Activated CD4-positive, alpha-beta T cell treated with anti-CD3 and anti-CD28 coated beads, Interleukin-10, Interleukin-2, amounts not matched to agents 100 ng/mL and 50 ng/mL, durations not matched to agents 16 hours and 8 hours (primary cell): ENCODE results near the gene EFHC1.
A peak's percentile ranks its signal among the peaks of the same experiment; 100 is the strongest.
"Not testable (repeated sequence)": the region's sequence is repeated elsewhere in the genome, so short reads cannot be mapped to it uniquely, and the experiment has no call there.

ENCODE experiments used
- DNase-seq: peaks from one replicate; pipeline ENCODE4 v3.0.0-alpha.2; 2020

EFHC1 gene

DNA sequence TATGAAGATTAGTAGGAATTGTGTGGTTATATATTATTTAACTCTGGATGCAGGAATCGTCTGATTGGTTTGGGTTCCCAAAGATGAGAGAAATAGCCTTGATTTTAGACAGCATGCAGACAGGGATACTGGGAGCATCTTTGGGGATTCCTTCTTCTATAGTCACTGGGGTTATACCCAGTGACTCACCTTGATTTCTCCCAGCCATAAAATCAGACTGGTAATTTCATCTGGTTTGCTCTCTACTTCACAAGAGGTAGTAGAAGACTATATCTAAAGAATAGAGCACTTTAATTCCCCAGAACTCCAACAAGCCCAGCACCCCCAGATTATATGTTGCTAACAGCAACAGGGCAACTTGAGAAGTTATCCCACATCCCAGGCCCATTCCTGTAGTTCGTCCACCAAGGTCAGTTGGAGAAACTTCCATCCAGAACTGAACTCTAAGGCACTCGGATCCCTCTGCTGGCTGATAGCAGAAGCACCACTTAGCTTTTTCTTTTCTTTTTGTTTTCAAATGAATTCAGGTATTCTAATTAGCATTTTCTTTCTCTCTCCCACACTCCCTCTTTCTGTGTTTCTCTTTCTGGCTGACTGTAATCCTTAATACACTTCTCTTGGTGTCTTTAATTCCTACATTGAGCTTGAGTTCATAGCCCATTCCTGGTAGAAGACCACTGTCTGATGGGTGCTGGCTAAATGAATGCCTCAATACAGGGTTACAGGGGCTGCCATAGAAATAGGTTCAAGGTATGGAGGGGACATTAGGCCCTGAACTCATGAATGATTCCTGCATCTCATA is 20.4 kb upstream of the EFHC1 start:
- peak; percentile 57 for DNase-seq

DNA sequence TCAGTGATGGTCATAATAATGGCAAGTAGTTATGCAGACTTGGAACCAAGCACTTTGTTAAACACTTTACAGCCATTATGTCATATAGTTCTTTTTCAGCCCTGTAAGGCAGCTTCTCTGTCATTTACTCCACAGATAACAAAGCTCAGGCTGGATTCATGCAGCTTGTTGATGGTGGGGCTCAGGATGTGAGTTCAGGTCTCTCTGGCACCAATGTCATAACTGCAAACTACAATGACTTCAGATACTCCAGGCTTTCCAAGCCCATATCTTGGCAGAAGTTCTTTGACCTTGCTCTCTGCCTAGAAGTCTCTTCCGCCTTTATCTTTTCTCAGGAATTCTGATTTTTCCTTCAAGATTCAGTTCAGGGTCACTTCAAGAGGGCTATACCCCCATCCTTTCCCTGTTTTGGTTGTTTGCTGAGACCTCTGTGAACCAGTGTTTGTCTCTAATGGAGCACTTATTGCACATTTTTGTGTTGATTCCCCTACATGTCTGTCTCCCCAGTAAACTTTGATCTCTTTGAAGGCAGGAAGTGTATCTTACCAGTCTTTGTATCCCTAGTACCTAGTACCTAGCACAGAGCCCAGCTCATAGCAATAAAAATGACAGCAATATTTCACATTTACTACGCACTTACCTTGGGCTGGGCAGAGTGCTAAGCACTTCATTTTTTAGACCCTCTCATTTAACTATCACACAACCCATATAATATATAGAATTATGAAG is 19.7 kb upstream of the EFHC1 start:
- no peak for DNase-seq

DNA sequence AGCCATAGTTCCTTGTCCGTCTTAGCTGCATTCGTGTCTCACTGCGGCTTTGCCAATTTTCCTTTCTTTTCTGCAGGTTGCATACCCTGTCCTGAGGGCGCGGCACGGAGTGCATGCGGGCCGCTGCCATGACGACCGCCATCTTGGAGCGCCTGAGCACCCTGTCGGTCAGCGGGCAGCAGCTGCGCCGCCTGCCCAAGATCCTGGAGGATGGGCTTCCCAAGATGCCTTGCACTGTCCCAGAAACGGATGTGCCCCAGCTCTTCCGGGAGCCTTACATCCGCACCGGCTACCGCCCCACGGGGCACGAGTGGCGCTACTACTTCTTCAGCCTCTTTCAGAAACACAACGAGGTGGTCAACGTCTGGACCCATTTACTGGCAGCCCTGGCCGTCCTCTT is 17.1 kb upstream of the EFHC1 start:
- no peak for DNase-seq

DNA sequence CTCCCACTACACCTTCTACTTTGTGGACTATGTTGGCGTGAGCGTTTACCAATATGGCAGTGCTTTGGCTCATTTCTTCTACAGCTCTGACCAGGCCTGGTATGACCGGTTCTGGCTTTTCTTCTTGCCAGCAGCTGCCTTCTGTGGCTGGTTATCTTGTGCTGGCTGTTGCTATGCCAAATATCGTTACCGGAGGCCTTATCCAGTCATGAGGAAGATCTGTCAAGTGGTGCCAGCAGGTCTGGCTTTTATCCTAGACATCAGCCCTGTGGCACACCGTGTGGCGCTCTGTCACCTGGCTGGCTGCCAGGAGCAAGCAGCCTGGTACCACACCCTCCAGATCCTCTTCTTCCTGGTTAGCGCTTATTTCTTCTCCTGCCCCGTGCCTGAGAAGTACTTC is 16.5 kb upstream of the EFHC1 start:
- DNase-seq: no peak

DNA sequence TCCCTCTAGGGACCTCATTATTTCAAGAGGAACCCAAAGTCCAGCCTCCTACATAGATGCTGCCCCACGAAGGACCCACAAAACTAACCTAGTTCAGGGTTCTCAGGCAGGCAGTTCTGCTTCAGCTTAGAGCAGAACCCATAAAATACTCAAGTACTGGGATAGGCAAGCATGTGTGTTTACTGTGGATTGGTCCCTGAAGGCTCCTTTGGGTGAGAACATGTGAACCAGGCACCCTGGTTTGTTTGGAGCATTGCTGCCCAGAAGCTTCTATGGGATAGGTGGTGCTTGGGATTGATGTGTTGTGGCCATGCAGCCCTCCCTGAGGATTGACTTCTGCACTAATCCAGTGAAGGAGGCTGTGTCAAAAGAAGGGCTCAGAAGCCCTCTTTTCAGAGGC is 14.9 kb upstream of the EFHC1 start:
- no peak for DNase-seq

DNA sequence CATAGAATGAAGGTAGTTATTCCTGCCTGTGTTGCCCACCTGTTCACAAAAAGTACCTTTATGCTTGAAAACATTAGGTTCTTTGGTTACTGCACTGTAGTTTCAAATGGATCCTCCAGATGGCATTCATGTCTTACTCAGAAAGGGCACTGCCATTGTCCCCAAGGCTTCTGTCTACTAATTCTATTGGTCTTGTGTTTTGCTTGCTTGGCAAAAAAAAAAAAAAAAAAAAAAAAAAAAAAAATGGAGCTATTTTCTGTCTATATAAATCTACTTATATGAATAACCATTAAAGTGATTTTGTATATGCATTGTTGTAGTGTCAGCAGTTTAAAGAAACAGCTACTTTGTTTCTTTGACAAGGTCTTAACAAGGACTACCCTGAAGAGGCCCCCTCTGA is 12.7 kb upstream of the EFHC1 start:
- peak; percentile 47 for DNase-seq

DNA sequence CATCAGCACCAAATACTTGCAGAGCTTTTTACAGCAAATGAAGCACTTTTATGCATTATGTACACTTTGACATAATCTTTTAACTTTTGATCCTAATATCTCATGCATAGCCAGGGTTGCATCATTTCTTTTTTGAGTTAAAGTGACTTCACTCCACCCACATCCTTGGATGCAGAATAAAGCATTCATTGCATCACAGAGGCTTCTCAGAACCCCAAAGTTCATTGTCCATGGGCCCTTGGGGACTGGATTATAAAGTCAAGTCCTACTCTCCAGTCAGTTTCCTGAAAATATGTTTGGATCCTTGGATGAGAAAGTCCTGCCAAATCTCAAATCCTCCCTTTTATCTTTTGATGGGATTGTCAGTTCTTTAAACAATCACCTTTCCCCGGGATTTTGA is 10.6 kb upstream of the EFHC1 start:
- DNase-seq: no peak

DNA sequence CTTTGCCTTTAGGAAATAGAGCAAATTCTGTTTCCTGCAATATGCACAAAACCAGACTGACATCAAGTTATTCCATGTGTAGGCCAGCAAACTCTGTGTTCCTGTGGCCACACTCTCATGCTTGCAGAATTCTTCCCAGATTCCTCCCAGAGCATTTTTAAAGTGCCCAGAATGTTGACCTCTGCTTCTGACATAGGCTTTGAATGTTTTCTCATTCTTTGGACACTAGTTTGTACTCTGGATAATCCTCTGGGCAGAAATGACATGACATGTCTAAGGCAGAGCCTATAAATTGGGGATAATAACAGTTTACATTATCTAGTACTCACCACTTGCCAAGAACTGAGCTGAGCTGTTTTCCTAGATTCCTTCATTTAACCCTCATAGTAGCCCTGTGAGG is 9.2 kb upstream of the EFHC1 start:
- DNase-seq: no peak

DNA sequence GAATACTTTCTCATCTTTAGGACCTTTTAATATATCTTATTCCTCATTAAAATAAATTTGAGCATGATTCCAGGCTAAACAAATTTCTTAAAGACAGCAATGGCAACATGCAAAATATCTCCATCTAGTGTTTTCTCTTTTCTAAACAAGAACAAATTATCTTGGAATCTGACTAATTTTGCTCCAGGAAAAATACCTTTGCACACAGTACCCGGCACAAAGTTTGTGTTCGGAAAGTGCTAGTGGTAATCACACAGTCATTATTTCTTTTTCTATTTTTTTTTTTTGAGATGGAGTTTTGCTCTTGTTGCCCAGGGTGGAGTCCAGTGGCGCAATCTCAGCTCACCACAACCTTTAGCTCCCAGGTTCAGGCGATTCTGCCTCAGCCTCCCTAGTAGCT is 8.2 kb upstream of the EFHC1 start:
- no peak for DNase-seq

DNA sequence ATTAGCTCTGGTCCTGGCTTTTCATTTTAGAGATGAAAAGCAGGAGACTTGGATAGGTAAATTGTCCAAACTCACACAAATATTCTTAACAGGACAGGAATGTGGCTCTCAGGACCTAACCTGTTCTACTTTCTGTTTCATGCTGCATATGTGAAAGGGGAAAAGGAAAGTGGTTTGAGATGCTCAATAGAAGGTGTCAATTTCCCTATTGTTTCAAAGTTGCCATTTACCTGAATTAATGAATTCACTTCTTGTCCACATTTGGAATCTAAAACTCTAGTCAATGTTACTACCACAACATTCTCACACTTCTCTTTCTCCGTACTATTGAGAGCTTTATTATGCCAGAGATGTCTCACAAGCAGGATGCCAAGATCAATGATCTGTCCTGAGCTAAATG is 4.8 kb upstream of the EFHC1 start:
- no peak for DNase-seq

DNA sequence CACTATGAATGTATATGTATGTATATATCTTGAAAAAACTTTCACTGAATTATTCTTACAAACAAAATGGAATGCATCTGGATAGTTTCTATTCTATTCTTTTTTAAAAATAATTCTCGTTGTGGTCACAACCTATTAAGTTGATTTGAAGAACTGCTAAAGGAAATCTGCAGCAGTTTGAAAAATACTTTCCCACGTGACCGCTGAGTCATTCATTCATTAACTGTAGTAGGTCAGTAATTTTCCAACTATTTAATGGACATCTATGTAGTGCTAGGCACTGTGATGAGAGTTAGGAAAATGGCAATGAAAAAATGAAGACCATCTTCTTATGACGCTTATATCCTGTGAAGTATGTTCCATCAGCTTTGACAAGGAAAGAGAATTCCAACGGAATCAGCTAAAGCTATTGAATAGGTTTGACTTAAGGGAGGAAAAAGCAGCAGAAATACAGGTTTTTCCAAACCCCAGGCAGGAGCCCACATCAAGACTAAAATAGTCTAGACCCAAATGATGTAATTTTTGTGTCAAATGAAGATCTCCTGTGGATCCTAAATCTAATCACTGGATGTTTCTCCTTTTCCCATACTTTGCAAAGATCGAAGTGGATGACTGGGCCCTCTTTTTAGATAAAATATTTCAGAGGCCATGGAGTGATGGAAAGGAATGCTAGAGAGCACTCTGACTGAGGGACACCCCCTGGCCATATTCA is 4.1 kb upstream of the EFHC1 start:
- no peak for DNase-seq

DNA sequence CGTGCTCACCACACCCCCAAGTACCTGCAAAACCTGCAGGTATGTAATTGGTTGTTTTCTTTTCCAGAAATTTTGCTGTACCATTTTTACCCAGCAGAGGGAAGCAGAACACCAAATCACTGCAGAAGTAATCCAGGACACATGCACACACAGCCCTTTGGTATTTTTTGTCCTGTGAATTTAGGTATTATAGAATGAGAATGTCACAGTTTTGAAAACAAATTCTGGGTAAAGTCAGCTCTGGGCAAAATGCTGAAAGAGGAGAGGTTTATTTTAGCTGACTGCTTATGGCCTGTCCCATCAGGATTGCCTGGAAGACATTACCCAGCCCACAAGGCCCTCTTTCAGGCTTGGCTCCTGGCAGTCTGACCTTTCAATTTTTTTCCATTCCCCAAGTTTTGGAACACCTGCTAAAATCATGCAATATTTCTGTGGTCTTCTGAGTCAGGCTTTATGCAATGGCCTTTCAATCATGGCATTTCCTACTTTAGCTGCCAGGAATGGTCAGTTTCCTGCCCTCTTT is 3.5 kb upstream of the EFHC1 start:
- DNase-seq: peak; percentile 78

DNA sequence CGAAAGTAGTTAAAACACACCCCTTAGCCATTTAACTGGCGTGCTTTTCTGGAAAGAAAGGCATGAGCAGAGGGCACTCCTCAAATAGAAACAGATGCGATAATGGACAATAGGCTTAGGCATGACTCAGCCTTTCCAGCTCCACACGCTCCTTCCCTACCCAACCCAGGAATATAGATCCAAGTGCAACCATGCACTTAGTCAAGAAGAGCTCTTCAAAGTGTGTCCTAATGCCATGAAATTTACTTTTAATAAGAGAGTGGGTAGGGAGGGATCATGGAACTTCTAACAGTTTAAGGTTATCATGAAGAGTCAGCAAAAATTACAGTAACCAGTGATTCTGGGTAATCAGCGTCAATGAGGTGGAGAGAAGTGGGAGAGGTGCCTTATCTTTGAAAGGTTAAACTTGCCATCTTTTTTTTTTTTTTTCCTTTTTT is 2.4 kb upstream of the EFHC1 start:
- DNase-seq: no peak

DNA sequence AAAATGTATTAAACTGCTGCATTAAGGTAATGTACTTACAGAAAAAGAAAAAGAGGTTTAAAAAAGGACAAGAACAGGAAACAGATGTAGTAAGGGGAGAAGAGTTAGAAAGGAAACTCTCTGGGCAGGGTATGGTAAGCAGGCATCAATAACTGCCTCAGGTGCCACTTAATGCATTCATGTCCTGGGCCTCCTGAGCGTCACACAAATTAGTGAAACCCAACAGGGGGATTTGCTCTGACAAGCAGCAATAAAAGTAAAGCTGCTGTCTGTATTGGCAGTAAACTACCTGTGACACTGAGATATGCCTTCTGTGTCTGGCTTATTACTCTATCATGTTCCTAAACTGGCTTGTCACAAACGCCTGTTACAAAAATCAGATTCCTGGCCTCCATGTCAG is 1.5 kb upstream of the EFHC1 start:
- no peak for DNase-seq

DNA sequence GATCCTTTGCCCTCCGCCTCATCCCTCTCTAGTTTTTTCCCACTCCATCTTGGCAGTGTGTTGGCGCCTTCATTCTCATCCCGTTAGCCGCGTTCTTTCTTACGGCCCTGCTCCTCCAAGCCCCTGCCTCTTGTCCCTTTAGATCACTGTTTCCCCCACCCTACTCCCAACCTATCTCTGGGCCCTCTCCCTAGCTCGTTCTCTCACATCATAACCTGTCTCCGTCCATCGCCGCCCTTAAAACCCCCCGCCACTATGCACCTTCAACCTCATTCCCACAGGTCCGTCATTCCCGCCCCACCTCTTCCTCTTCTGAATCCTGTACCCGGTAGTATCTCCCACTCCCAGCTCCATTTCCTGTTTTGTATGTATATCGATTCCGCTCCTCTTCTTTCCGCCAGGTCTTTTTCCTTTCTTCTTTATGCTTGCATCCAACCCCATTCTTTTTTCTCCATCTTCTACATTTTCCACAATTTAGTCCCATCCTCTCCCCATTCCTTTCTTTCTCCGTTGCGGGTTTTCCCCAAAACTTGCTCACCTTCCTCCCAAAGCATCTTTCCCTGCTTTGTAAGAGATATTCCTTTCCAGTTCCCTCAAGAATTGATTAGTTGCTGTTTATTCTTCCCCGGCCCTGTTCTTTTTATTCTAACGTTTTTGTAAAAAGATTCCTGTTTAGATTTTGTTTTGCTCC is 671 bp downstream of the EFHC1 start:
- DNase-seq: no peak

DNA sequence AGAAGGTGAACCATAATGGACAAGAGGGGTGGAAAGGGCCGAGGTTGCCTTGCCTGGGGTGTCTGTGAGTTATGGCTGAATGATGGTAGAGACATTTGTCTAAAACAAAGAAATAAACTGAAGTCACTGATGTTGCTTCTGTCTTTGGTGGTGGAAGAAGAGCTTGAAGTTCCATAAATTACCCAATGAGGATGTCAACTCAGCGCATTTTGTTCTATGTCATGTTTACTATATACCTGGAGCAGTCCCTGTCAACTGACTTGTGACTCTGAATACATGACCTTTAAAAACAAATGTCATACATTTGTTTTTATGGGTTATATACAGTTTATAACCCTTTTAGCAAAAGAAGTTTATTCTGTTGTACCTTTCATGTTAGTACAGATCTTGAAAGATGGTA is 2.0 kb downstream of the EFHC1 start:
- DNase-seq: no peak

DNA sequence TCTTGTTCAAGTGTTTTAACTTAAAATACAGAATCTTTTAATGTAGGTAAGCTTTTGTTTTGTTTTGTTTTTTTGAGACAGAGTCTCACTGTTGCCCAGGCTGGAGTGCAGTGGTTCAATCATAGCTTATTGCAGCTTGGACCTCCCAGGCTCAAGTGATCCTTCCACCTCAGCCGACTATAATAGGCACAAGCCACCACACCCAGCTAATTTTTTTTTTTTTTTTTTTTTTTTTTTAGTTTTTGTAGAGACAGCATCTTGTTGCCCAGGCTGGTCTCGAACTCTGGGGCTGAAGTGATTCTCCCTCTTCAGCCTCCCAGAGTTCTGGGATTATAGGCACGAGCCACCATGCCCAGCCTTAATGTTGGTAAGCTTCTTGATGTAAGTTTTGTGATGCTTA is 3.3 kb downstream of the EFHC1 start:
- no peak for DNase-seq

DNA sequence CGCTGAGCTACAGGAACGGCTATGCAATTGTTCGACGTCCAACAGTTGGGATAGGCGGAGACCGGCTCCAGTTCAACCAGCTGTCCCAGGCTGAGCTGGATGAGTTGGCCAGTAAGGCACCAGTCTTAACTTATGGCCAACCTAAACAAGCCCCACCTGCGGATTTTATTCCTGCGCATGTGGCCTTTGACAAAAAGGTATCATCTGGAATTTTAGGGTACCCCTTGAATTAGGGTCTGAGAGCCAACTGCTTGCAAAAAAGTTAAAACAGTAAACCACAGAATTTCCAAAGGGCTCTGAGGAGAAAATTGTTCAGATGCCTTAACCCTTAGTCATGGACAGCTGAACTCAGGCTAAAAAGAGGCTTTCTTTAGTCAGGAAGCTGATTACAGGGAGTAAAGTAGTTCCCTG is 3.8 kb downstream of the EFHC1 start:
- DNase-seq: no peak

DNA sequence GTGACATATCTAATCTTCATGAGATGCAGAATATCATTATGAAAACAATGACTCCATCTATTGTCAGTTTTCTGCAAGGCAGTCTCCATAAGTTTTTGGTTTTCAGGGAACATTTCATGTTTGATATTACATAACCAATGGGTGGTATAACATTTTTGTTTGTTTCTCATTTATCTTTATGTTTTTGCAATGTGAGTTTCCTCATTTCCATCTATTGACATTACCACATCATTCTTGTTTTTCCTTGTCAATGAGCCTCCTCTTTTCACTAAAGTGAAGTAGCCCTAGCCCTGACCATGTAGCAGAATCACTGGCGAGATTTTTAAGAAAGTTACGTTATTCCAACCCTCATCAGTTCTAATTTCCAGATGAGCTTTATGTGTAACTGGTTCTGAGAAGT is 4.4 kb downstream of the EFHC1 start:
- no peak for DNase-seq

DNA sequence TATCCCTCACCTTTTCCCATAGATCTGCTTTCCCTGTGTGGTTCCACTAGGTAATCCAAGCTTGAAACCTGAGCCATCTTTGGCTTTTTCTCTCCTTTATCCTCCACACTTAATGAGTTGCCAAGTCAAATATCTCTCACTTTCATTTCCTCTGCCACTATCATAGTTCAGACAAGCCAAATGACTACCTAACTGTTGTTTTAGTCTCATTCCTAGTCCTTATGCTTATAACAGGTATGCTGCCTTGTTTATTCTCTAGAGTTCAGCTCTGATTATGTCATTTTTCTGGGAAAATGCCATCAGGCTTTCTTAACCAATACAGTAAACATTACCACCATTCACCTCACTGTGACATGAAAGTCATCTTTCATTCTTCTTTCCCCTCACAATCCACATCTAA is 6.5 kb downstream of the EFHC1 start:
- no peak for DNase-seq

DNA sequence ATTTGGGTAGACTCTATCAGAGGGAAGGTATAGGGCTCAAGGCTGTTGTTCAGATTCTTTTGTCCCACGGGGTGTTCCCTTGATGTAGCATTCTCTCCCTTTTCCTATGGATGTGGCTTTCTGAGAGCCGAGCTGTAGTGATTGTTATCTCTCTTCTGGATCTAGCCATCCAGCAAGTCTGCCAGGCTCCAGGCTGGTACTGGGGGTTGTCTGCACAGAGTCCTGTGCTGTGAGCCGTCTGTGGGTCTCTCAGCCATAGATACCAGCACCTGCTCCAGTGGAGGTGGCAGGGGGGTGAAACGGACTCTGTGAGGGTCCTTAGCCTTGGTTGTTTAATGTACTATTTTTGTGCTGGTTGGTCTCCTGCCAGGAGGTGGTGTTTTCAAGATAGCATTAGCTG is 13.2 kb downstream of the EFHC1 start:
- DNase-seq: not testable (repeated sequence)

DNA sequence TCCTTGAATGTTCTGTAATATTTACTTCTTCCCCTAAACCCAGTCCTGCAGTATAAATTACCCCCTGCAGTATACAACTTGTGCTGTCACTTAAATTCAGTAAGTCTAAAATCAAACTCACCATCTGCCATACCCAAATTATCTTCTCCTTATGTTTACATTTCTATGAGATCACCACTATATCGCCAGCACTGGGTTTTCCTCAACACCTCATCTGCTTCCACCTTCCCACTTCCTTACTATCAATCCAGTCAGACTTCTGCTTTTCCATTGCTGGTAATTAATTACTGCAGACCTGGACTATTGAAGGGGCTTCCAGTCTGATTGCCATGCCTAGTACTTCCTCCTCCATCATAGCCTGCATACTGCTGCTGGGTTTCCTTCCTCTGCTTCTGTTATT is 15.2 kb downstream of the EFHC1 start:
- no peak for DNase-seq

DNA sequence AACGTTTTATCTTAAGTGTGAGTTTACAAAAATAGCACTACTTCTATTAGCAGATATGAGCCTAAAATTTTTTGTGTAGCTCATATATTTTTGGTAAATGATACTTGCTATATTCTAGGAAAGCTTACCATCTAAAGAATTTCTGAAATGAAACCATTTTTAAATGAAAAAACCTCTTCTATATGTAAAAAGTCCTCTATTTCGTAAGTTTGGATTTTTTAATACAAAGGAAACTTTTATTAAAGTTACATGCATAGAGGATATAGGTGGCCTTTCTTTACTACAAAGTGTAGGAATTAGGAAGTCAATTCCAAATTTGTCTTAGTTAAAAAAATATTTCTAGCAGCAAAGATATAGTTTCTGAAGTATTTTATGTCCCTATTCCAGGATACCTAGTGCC is 18.8 kb downstream of the EFHC1 start:
- DNase-seq: no peak
